MV-4-11 (cell line): ENCODE measurements around the gene NSD2.
A peak's percentile ranks its signal among the peaks of the same experiment; 100 is the strongest.
"Not testable (repeated sequence)": the region's sequence is repeated elsewhere in the genome, so short reads cannot be mapped to it uniquely, and the experiment has no call there.

Experiments
- DNase-seq: peaks from one replicate; lab custom pipeline; 2025; lab: John Stamatoyannopoulos, UW

Gene NSD2

DNA sequence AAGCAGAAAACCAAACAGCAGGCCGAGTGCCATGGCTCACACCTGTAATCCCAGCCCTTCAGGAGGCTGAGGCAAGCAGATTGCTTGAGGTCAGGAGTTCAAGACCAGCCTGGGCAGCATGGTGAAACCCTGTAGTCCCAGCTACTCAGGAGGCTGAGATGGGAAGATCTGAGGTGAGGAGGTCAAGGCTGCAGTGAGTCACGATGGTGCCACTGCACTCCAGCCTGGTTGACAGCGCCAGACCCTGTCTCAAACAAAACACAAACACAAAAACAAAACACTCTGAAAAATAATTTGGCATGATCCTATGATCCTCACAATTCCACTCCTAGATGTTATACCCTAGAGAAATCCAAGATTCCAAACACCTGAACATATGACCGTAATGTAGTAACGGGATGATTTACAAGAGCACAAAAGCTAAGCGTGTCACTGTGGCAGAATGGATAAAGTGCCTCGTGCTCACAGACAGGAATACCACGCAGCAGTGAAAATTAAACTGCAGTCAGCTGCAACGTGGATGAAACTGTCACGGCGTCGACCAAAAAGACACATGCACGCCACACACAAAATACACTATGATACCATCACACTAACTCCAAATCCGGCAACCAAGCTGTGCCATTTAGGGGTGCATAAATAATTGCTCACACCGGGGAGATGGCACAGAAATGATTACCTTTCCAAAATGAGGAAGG is 135.9 kb downstream of the NSD2 start:
- DNase-seq, result no peak

DNA sequence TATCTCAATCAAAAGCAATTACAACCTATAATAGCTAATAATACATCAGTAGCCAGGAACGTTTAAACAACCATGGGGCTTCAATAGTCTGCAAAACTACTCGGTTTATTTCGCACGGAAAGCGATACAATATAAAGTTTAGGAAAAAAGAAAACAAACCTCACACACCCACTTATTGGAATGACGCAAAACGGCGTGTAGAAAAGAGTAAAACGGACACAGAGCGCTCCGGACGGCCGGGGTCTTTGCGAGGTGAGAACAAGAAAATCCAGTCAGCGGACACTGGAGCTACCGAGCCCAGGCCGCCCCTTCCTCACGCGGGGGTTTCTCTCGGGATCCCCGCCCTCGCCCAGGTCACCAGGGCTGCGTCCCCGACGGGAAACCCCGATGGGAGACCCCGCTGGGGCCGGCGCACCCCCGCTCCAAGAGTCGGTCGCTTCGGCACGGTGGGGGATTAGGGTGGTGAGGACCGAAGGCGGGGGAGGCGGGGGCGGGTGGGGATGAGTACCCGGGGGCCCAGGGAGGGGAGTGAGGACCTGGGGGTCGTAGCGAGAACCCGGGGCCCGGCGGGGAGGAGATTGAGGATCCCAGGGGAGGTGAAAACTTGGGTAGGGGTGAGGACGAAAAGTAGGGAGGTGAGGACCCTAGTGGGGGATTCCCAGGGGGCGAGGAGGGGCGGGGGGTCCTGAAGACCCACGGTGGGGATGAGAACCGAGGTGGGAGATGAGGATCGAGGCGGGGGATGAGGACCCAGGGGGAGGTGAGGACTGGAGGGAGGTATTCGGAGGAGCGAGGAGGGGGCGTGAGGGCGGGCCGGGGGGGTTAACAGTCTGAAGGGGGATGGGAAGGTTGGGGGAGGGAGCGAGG is 136.8 kb downstream of the NSD2 start:
- DNase-seq, result no peak

DNA sequence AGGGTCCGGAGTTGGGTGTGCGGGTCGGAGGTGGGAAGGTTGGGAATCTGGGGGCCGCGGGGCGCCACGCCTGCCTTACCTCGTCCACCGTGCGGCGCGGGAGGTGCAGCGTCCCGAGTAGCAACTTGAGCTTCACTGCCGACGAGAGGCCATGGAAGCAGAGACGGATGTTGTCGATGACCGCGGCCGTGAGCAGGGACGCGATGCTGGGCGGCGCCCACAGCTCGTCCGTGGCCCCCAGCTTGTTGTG is 137.4 kb downstream of the NSD2 start:
- no peak for DNase-seq

DNA sequence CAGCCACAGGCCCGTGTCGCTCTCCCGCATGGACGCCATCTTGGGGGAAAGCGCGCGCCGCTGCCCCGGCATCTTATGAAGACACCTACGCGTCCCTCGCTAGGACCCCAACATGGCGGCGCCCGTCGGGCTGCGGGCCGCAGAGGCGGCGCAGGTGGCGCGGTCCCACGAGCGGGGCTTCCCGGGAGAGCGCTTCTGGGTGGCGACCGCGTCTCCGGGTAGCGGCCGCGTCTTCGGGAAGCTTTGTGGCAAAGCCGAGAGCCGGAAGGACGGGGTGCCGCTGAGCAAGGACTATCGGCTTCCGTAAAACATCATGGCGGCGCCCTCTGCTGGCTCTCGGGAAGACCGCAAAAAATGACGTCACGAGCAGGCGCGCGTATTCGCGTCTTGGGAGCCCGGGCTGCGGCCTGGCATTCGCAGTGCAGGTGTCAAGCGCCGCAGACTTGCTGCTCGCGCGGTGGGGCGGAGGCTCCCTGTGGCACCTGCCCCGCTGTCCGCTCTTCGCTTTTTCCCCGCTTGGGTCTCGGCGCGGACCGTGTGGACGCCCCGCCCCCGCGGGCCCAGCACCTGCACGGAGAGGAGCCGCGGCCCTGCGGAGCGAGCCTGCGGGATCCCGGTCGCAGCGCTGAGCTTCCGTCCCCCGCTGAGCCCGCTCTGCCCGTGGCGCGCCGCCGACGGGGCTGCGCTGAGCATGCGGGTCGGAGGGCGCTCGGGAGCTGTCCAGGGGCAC is 137.9 kb downstream of the NSD2 start, which contains the start of gene NELFA:
NELFA (minus strand) TSS at position 54 of the 730 bp plus-strand sequence; CDS start at position 39, 15 bp downstream.
- peak; percentile 86 for DNase-seq

DNA sequence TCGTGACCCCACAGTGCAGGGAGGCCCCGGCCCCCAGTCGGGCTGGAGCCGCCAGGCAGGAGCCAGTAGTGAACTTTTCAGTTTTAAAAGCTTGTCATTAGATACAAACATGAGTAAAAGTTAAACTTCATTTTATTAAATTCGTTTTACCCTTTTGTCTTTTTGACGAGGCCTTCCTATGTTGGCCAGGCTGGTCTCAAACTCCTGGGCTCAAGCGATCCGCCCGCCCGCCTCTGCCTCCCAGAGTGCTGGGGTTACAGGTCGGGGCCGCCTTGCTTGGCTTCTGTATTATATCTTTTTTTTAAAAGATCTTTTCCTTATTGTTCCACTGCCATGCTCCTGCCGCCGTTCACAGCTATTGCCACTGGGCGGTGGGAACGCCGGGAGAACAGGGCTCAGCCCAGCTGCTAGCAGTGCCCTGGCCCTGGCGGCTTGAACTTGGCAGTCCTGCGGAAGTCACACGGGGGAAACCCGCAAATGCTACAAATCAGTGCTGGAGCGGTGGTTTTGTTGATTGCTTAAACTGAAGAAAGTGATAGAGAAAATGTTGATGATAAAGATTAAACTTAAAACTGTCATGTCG is 138.5 kb downstream of the NSD2 start:
- peak; percentile 69 for DNase-seq

- peak; percentile 76 for DNase-seq
Measured at GRCh38 chr4:2011583-2011982, 140.4 kb downstream of the NSD2 start.

DNA sequence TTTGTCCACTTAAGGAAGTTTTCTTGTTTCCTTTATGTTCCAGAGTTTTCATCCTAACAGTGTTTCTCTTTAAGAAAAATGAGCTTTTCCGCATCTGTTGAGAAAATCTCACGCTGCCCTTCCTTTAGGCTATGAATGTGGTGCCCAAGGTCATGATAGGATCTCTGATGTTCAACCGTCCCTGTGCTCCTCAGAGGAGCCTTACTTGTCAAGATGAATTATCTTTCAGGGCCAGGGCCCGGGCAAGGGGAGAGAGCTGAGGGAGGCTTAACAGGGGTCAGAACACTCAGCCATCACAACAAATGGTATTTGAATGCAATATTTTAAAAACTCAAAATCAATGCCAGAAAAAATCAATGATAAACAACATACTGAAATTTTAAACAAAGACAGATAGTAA is 143.8 kb downstream of the NSD2 start:
- DNase-seq, result no peak

DNA sequence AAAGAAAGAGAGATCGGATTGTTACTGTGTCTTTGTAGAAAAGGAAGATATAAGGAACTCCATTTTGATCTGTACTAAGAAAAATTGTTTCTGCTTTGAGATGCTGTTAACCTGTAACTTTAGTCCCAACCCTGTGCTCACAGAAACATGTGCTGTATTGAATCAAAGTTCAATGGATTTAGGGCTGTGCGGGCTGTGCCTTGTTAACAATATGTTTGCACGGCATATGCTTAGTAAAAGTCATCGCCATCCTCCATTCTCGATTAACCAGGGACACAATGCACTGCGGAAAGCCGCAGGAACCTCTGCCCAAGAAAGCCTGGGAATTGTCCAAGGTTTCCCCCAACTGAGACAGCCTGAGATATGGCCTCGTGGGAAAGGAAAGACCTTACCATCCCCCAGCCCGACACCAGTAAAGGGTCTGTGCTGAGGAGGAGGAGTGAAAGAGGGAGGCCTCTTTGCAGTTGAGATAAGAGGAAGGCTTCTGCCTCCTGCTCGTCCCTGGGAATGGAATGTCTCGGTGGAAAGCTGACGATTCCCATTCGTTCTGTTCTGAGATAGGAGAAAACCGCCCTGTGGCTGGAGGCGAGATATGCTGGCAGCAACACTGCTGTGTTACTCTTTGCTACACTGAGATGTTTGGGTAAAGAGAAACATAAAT is 150.3 kb downstream of the NSD2 start:
- not testable (repeated sequence) for DNase-seq

DNA sequence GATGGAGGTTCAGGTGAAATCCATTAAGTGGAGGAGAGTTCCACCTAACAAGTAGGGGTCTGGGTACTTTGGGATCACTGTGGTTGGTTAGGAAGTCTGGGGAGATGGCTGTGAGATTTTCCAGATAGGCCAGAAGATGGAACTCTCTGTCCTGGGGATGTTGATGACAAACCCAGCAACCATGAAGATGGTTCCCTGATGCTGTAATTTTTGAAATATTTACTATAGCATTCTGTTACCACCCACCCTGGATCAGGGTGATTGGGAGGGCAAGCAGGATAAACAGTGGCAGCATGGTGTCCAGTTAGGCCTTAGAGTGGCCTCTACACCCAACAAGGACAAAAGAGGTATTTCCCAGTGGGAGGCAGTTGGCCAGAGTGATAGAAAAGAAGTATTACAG is 153.5 kb downstream of the NSD2 start:
- no peak for DNase-seq

- no peak for DNase-seq
Measured at GRCh38 chr4:2025817-2026216, 154.6 kb downstream of the NSD2 start.

GRCh38 chr4:2027120-2027519 is 155.9 kb downstream of the NSD2 start:
- not testable (repeated sequence) for DNase-seq

- DNase-seq, result not testable (repeated sequence)
Measured at GRCh38 chr4:2031161-2031560, 160.0 kb downstream of the NSD2 start.
